Gastroesophageal sphincter (tissue), 3 donors: ENCODE results near the gene DPH6.

Experiments used
- CTCF ChIP-seq, 4 experiments: fragments of 200-600 bp in 2 of 4; fragments of 450-650 bp in 2 of 4; sonication (generic) in 1 of 4; IDR thresholded peaks; one replicate each; pipeline ENCODE4 v1.5.1; 2017 to 2019; ENCODE audit warnings: antibody characterized with exemption in 4 of 4, mild to moderate bottlenecking in 2 of 4, moderate library complexity in 2 of 4
- POLR2AphosphoS5 ChIP-seq: sonication (generic); formaldehyde crosslinking; IDR thresholded peaks from one replicate; pipeline ENCODE4 v1.6.1; 2017; ENCODE audit warnings: antibody characterized with exemption

- no peak for TF ChIP-seq CTCF (IDR thresholded peaks at IDR 0.05)
- no peak for TF ChIP-seq POLR2AphosphoS5
Measured at GRCh38 chr15:35466476-35466875, 79.5 kb downstream of the DPH6 start.
